K562 (cell line): ENCODE measurements around the gene MED29. TPM values are rescaled to one million over a fixed set of nuclear protein-coding genes. Genes with fewer than 3 reads are reported as not detected.

ENCODE experiments used
- DACH1 ChIP-seq: fragments of 450-650 bp; IDR thresholded peaks from 2 replicates; pipeline ENCODE4 v1.6.1; 2018; ENCODE audit not compliant: partially characterized antibody
- DDX20 ChIP-seq: fragments of 450-650 bp; IDR thresholded peaks from 2 replicates; pipeline ENCODE4 v1.6.1; 2016; ENCODE audit warnings: missing genetic modification characterization, low read depth, mild to moderate bottlenecking, missing compliant biosample characterization, moderate library complexity
- EP400 ChIP-seq: fragments of 450-650 bp; IDR thresholded peaks from 2 replicates; pipeline ENCODE4 v1.6.1; 2017; ENCODE audit warnings: antibody characterized with exemption, mild to moderate bottlenecking, moderate library complexity
- ERF ChIP-seq: fragments of 450-650 bp; formaldehyde crosslinking; IDR thresholded peaks from 2 replicates; pipeline ENCODE4 v1.4.0; 2020; ENCODE audit warnings: mild to moderate bottlenecking, mixed read lengths
- FOXM1 ChIP-seq, 2 experiments: fragments of 450-650 bp in 1 of 2; sonication (generic) in 1 of 2; formaldehyde crosslinking in 1 of 2; IDR thresholded peaks; 2 replicates each; pipeline versions ENCODE4 v1.6.1 to v1.9.0; 2017 to 2022; ENCODE audit warnings: low read depth in 2 of 2, mild to moderate bottlenecking in 2 of 2, missing genetic modification reagents in 1 of 2, moderate library complexity in 1 of 2
- KAT7 ChIP-seq: sonication (generic); formaldehyde crosslinking; IDR thresholded peaks from 2 replicates; pipeline ENCODE4 v1.8.0; 2022; ENCODE audit warnings: missing genetic modification reagents, mild to moderate bottlenecking, borderline replicate concordance
- NR2F6 ChIP-seq: fragments of 450-650 bp; formaldehyde crosslinking; IDR thresholded peaks from 2 replicates; pipeline ENCODE4 v1.4.0; 2020; ENCODE audit warnings: mild to moderate bottlenecking
- PYGO2 ChIP-seq: fragments of 450-650 bp; IDR thresholded peaks from 2 replicates; pipeline ENCODE4 v1.6.1; 2016; ENCODE audit warnings: mild to moderate bottlenecking, missing genetic modification characterization, moderate library complexity, missing compliant biosample characterization
- RBM14 ChIP-seq: fragments of 200-400 bp; formaldehyde crosslinking; IDR thresholded peaks from 2 replicates; pipeline ENCODE4 v1.6.1; 2018; ENCODE audit warnings: low read depth, mild to moderate bottlenecking, low read length, moderate library complexity, borderline replicate concordance; ENCODE audit not compliant: insufficient read depth
- SRSF9 ChIP-seq: fragments of 200-400 bp; formaldehyde crosslinking; IDR thresholded peaks from 2 replicates; pipeline ENCODE4 v1.6.1; 2017; ENCODE audit warnings: low read depth, low read length, borderline replicate concordance
- TARDBP ChIP-seq: fragments of 450-650 bp; IDR thresholded peaks from 2 replicates; pipeline ENCODE4 v1.6.1; 2016
- ZNF124 ChIP-seq: sonication (generic); formaldehyde crosslinking; IDR thresholded peaks from 2 replicates; pipeline ENCODE4 v1.8.1; 2022; ENCODE audit warnings: missing genetic modification reagents
- polyA plus RNA-seq, 8 experiments: library from polyadenylated mRNA; depleted of rRNA in 4 of 8; stranded (reverse) in 5 of 8; unstranded in 3 of 8; fragments of >200 nt; fragmentation: Nextera tagmentation in 2 of 8; fragmentation: Illumina TruSeq in 1 of 8; extraction: Ambion mirVana in 2 of 8; extraction: Trizol in 1 of 8; gene quantifications; 2 replicates each; pipeline versions ENCODE4 v1.2.1 to v1.2.3, GENCODE V29; 2011 to 2014; ENCODE audit warnings: inconsistent platforms in 1 of 8, missing spikeins in 1 of 8
- total RNA-seq, 7 experiments: library from RNA; depleted of rRNA in 6 of 7; stranded (reverse); fragments of >200 nt in 6 of 7; fragmentation: Illumina TruSeq in 2 of 7; extraction: Trizol in 2 of 7; gene quantifications; 2 replicates each; pipeline versions ENCODE4 v1.2.1 to v1.2.3, GENCODE V29; 2011 to 2021; ENCODE audit warnings: low replicate concordance in 1 of 7
- TF ChIP-seq, protein P1 (sequence below): sonication (generic); formaldehyde crosslinking; IDR thresholded peaks from 2 replicates; pipeline ENCODE4 v1.8.0; 2023; ENCODE audit warnings: mild to moderate bottlenecking, missing genetic modification reagents
- TF ChIP-seq, protein P2 (sequence below): fragments of 450-650 bp; formaldehyde crosslinking; IDR thresholded peaks from 2 replicates; pipeline ENCODE4 v1.4.0; 2020; ENCODE audit warnings: mild to moderate bottlenecking, moderate library complexity
- TF ChIP-seq, protein P3 (sequence below): IDR thresholded peaks from 3 replicates; pipeline ENCODE4 v1.6.1; 2011; ENCODE audit warnings: borderline replicate concordance, mild to moderate bottlenecking; ENCODE audit not compliant: insufficient read length, insufficient read depth
- TF ChIP-seq, protein P4 (sequence below): sonication (generic); formaldehyde crosslinking; IDR thresholded peaks from 2 replicates; pipeline ENCODE4 v1.8.1; 2023; ENCODE audit warnings: mild to moderate bottlenecking, missing genetic modification reagents
- TF ChIP-seq, protein P5 (sequence below): fragments of 250-450 bp; sonication (Bioruptor Pico); IDR thresholded peaks from 2 replicates; pipeline ENCODE4 v1.8.0; 2022; ENCODE audit warnings: inconsistent platforms

Gene MED29
- total and polyA plus RNA-seq, 9 of the 15 experiments (the other 6 are each of a cell fraction or from before 2014, with no cell fraction given) = 1.8 to 22.6 (median 12.4) TPM

DNA sequence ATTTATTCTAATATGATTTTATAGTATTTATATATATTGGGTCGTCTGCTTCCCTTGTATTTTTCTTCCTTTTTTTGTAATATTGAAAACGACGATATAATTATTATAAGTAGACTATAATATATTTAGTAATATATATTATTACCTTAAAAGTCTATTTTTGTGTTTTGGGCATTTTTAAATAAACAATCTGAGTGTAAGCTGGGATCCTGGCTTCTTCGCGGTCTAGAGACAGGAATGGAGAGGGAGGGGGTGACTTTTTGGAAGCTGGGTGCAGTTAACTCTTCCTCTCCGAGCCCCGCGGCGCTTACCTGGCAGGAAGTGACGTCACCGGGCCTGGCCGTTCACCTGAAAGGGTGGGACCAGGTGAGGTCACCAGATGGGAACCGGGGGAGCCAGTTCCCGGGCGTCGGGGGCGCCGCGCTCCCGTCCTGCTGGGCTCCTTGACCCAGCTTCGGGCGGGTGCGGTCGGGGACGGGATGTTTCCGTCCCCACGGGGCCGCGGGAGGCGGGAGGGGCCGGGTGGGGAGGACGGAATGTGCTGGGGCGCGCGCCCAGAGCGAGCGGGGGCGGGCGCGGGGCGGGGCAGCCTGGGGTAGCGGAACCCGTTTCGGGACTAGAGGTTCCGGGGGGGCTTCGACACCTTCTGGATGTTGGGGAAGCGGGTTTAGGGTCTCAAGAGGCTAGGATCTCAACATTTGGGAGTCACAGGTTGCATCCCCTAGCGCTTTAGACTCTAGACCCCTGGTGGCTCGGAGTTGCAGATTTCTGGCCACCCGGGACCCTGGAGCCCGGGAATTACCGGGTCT lies 18.2 kb downstream of the MED29 start (continued):
- TF ChIP-seq NR2F6 (CRISPR knock-in tag) (no peak), ZNF124 (CRISPR knock-in tag) (no peak), RBM14 (no peak), FOXM1 (IDR thresholded peaks at IDR 0.05; ENCODE audit: low read depth) (no peak), FOXM1 (CRISPR knock-in tag; IDR thresholded peaks at IDR 0.05; ENCODE audit: low read depth) (no peak), DACH1 (no peak), ERF (CRISPR knock-in tag) (no peak), PYGO2 (tag) (no peak), TARDBP (no peak), SRSF9 (no peak), KAT7 (CRISPR knock-in tag) (no peak), DDX20 (tag) (no peak), EP400 (peak; percentile 63)
- TF ChIP-seq, protein P1, sequence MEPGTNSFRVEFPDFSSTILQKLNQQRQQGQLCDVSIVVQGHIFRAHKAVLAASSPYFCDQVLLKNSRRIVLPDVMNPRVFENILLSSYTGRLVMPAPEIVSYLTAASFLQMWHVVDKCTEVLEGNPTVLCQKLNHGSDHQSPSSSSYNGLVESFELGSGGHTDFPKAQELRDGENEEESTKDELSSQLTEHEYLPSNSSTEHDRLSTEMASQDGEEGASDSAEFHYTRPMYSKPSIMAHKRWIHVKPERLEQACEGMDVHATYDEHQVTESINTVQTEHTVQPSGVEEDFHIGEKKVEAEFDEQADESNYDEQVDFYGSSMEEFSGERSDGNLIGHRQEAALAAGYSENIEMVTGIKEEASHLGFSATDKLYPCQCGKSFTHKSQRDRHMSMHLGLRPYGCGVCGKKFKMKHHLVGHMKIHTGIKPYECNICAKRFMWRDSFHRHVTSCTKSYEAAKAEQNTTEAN = no peak
- TF ChIP-seq, protein P2, sequence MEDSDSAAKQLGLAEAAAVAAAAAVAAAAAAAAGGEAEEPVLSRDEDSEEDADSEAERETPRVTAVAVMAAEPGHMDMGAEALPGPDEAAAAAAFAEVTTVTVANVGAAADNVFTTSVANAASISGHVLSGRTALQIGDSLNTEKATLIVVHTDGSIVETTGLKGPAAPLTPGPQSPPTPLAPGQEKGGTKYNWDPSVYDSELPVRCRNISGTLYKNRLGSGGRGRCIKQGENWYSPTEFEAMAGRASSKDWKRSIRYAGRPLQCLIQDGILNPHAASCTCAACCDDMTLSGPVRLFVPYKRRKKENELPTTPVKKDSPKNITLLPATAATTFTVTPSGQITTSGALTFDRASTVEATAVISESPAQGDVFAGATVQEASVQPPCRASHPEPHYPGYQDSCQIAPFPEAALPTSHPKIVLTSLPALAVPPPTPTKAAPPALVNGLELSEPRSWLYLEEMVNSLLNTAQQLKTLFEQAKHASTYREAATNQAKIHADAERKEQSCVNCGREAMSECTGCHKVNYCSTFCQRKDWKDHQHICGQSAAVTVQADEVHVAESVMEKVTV (CRISPR knock-in tag) = 0 out of 2 replicates have a peak, but pooled peaks have one; percentile 11
- TF ChIP-seq, protein P3, sequence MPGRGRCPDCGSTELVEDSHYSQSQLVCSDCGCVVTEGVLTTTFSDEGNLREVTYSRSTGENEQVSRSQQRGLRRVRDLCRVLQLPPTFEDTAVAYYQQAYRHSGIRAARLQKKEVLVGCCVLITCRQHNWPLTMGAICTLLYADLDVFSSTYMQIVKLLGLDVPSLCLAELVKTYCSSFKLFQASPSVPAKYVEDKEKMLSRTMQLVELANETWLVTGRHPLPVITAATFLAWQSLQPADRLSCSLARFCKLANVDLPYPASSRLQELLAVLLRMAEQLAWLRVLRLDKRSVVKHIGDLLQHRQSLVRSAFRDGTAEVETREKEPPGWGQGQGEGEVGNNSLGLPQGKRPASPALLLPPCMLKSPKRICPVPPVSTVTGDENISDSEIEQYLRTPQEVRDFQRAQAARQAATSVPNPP = no peak
- TF ChIP-seq, protein P4, sequence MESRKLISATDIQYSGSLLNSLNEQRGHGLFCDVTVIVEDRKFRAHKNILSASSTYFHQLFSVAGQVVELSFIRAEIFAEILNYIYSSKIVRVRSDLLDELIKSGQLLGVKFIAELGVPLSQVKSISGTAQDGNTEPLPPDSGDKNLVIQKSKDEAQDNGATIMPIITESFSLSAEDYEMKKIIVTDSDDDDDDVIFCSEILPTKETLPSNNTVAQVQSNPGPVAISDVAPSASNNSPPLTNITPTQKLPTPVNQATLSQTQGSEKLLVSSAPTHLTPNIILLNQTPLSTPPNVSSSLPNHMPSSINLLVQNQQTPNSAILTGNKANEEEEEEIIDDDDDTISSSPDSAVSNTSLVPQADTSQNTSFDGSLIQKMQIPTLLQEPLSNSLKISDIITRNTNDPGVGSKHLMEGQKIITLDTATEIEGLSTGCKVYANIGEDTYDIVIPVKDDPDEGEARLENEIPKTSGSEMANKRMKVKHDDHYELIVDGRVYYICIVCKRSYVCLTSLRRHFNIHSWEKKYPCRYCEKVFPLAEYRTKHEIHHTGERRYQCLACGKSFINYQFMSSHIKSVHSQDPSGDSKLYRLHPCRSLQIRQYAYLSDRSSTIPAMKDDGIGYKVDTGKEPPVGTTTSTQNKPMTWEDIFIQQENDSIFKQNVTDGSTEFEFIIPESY = no peak
- TF ChIP-seq, protein P5, sequence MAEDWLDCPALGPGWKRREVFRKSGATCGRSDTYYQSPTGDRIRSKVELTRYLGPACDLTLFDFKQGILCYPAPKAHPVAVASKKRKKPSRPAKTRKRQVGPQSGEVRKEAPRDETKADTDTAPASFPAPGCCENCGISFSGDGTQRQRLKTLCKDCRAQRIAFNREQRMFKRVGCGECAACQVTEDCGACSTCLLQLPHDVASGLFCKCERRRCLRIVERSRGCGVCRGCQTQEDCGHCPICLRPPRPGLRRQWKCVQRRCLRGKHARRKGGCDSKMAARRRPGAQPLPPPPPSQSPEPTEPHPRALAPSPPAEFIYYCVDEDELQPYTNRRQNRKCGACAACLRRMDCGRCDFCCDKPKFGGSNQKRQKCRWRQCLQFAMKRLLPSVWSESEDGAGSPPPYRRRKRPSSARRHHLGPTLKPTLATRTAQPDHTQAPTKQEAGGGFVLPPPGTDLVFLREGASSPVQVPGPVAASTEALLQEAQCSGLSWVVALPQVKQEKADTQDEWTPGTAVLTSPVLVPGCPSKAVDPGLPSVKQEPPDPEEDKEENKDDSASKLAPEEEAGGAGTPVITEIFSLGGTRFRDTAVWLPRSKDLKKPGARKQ (CRISPR knock-in tag) = no peak
